Type B pancreatic cell (in vitro differentiated cells): ENCODE results near the gene TSPAN17. TPM values are rescaled to one million over a fixed set of nuclear protein-coding genes. Genes with fewer than 3 reads are reported as not detected.

Experiments
- DNase-seq: peaks from one replicate; pipeline ENCODE4 v3.0.0; 2021; ENCODE audit warnings: mixed read lengths; ENCODE audit not compliant: unreplicated experiment; ENCODE audit errors: extremely low spot score
- H3K27ac Mint-ChIP-seq: 2 replicates; pipeline ENCODE4 v1.8.0; 2021; ENCODE audit warnings: mild to moderate bottlenecking, mixed read lengths
- H3K27me3 Mint-ChIP-seq: 2 replicates; pipeline ENCODE4 v1.8.0; 2021; ENCODE audit warnings: mixed read lengths
- H3K36me3 Mint-ChIP-seq: 2 replicates; pipeline ENCODE4 v1.8.0; 2021; ENCODE audit warnings: mixed read lengths
- H3K4me1 Mint-ChIP-seq: one replicate; pipeline ENCODE4 v1.8.0; 2021; ENCODE audit warnings: mixed read lengths; ENCODE audit not compliant: unreplicated experiment
- H3K4me3 Mint-ChIP-seq: 2 replicates; pipeline ENCODE4 v1.8.0; 2021; ENCODE audit warnings: mild to moderate bottlenecking, mixed read lengths
- H3K9me3 Mint-ChIP-seq: 2 replicates; pipeline ENCODE4 v1.8.0; 2021; ENCODE audit warnings: mixed read lengths
- microRNA-seq: library from miRNA; unstranded; fragments of <30 nt; microRNA quantifications from one replicate; pipeline ENCODE4, GENCODE V29; 2020
- total RNA-seq: library from RNA; stranded (reverse); gene quantifications from 2 replicates; pipeline ENCODE4 v1.2.1, GENCODE V29; 2021; ENCODE audit warnings: low replicate concordance
- TF ChIP-seq, protein P1 (sequence below): fragments of 200-600 bp; sonication (generic); conservative IDR thresholded peaks from 2 replicates; pipeline ENCODE4 v1.5.0; 2021; ENCODE audit warnings: antibody characterized with exemption, mild to moderate bottlenecking

TSPAN17 gene
- total RNA-seq, 1 donor from 2014 or later = 45.9 TPM

DNA sequence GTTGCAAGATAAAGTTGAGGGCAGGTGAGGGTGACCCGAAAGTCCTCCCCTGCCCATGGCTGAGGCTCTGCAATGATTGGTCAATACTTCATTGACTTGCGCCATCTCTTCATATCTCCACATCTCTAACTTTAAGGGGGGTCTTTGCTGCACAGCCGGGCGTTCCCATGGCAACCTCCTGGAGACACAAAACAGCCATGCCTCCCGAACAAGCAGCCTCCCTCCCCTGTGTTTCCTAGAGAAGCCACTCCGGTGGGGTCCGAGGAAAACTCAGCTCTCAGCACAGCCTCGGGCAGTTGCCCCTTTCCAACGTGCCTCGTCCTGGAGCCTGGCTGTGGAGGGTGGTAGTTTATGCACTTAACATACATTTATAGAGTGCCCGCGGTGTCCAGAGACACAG is 57.5 kb downstream of the TSPAN17 start:
- Mint-ChIP-seq H3K27me3 (peaks cover 21% of the 10 kb centered on the region), H3K4me3 (no peak overlapping the region), H3K27ac (no peak overlapping the region), H3K9me3 (no peaks in the 10 kb centered on the region), H3K4me1 (peaks cover 9% of the 10 kb centered on the region), H3K36me3 (no peaks in the 10 kb centered on the region)
- DNase-seq = no peak
- TF ChIP-seq, protein P1, sequence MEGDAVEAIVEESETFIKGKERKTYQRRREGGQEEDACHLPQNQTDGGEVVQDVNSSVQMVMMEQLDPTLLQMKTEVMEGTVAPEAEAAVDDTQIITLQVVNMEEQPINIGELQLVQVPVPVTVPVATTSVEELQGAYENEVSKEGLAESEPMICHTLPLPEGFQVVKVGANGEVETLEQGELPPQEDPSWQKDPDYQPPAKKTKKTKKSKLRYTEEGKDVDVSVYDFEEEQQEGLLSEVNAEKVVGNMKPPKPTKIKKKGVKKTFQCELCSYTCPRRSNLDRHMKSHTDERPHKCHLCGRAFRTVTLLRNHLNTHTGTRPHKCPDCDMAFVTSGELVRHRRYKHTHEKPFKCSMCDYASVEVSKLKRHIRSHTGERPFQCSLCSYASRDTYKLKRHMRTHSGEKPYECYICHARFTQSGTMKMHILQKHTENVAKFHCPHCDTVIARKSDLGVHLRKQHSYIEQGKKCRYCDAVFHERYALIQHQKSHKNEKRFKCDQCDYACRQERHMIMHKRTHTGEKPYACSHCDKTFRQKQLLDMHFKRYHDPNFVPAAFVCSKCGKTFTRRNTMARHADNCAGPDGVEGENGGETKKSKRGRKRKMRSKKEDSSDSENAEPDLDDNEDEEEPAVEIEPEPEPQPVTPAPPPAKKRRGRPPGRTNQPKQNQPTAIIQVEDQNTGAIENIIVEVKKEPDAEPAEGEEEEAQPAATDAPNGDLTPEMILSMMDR = no peak

Small RNAs within 50 kb of the gene (microRNA-seq; reads per million reads assigned to microRNA genes)
- not detected for gene MIR4281

Other genes starting within 250 kb of the TSPAN17 start
- gene CLTB, start 230.9 kb upstream of the TSPAN17 start, total RNA-seq = 38.1 and 71.3 TPM in 2 replicates
- 42.0 and 46.5 TPM in 2 replicates for gene FAF2, start 199.1 kb upstream of the TSPAN17 start, total RNA-seq
- gene RNF44, start 110.1 kb upstream of the TSPAN17 start, total RNA-seq = 85.8 and 103 TPM in 2 replicates
- 4.1 TPM in 2 replicates for gene CDHR2, start 98.1 kb upstream of the TSPAN17 start, total RNA-seq
- gene GPRIN1, start 37.3 kb upstream of the TSPAN17 start, total RNA-seq = 3.3 and 6.0 TPM in 2 replicates
- 0.97 TPM in 1 of 2 replicates, not detected in the other for gene SNCB, start 16.9 kb upstream of the TSPAN17 start, total RNA-seq
- not detected in 2 replicates for gene EIF4E1B, start 16.8 kb upstream of the TSPAN17 start, total RNA-seq
- 1.4 and 1.7 TPM in 2 replicates for gene UNC5A, start 163.1 kb downstream of the TSPAN17 start, total RNA-seq